ENCODE measurements around the gene TIMM23. TPM values are rescaled to one million over a fixed set of nuclear protein-coding genes. Genes with fewer than 3 reads are reported as not detected.
A peak's percentile ranks its signal among the peaks of the same experiment; 100 is the strongest.
"Not testable (repeated sequence)": the region's sequence is repeated elsewhere in the genome, so short reads cannot be mapped to it uniquely, and the experiment has no call there.

The TIMM23 gene
- total RNA-seq, 1 experiment from 2014 or later, result 103 TPM

- TSS peak; percentile 6 for BruUV-seq (replicated peaks)
- in situ Hi-C loops (cut with HindIII; ENCODE audit: low pct_unique_long_range_greater_than_20kb, low sequenced_read_pairs), result no loop called here
- intact Hi-C loops (cut with micrococcal nuclease; ENCODE audit: unreplicated experiment), result no loop called here
- ATAC-seq (no peak), DNase-seq (ENCODE audit: low read depth, low spot score) (no peak)
- TF ChIP-seq REST (IDR thresholded peaks at IDR 0.05; ENCODE audit: insufficient read depth in 1 of 2, low read depth in 2 of 2, low read length in 1 of 2) (no peak), CTCF (IDR thresholded peaks at IDR 0.05) (no peak), POLR2AphosphoS5 (IDR thresholded peaks at IDR 0.05; ENCODE audit: low read depth, low read length) (no peak), TCF7L2 (IDR thresholded peaks at IDR 0.05; ENCODE audit: low read depth, low read length) (no peak), SIN3A (IDR thresholded peaks at IDR 0.05; ENCODE audit: borderline replicate concordance, insufficient read depth, low read depth, low read length) (no peak)
- Histone ChIP-seq H3K27ac (ENCODE audit: low read length) (no peak overlapping the region), H3K27me3 (ENCODE audit: control insufficient read depth, insufficient read depth, low read length) (no peaks in the 10 kb centered on the region), H3K36me3 (ENCODE audit: control insufficient read depth, insufficient read depth, low read length) (peaks cover 7% of the 10 kb centered on the region), H3K4me1 (ENCODE audit: control insufficient read depth, insufficient read depth, low read length) (no peaks in the 10 kb centered on the region), H3K9me3 (ENCODE audit: control insufficient read depth, insufficient read depth, low read depth, low read length) (no peaks in the 10 kb centered on the region), H3K4me3 (ENCODE audit: low read depth in 2 of 2, low read length in 2 of 2) (no peak overlapping the region)
- CTCF ChIA-PET, result no interaction called here
- POLR2A ChIA-PET, result no interaction called here
These were observed 25.9 kb downstream of the TIMM23 start for GRCh38 chr10:45997994-45998763.

- H3K27ac ChIP-seq (ENCODE audit: low read length); DNase-seq (ENCODE audit: low read depth, low spot score); intact Hi-C loops (cut with micrococcal nuclease; ENCODE audit: unreplicated experiment); BruUV-seq (replicated peaks); CTCF ChIA-PET; ATAC-seq; POLR2A ChIA-PET; in situ Hi-C loops (cut with HindIII; ENCODE audit: low pct_unique_long_range_greater_than_20kb, low sequenced_read_pairs); H3K4me3 ChIP-seq (ENCODE audit: low read depth in 2 of 2, low read length in 2 of 2); H3K27me3 ChIP-seq (ENCODE audit: control insufficient read depth, insufficient read depth, low read length); H3K4me1 ChIP-seq (ENCODE audit: control insufficient read depth, insufficient read depth, low read length); H3K9me3 ChIP-seq (ENCODE audit: control insufficient read depth, insufficient read depth, low read depth, low read length): not testable (repeated sequence)
- peaks cover 15% of the 10 kb centered on the region for H3K36me3 ChIP-seq (ENCODE audit: control insufficient read depth, insufficient read depth, low read length)
These were observed 27.7 kb downstream of the TIMM23 start for GRCh38 chr10:45999955-46000354.

- TF ChIP-seq SIN3A (IDR thresholded peaks at IDR 0.05; ENCODE audit: borderline replicate concordance, insufficient read depth, low read depth, low read length) (no peak), REST (IDR thresholded peaks at IDR 0.05; ENCODE audit: insufficient read depth in 1 of 2, low read depth in 2 of 2, low read length in 1 of 2) (no peak), CTCF (IDR thresholded peaks at IDR 0.05) (no peak), TCF7L2 (IDR thresholded peaks at IDR 0.05; ENCODE audit: low read depth, low read length) (no peak), POLR2AphosphoS5 (IDR thresholded peaks at IDR 0.05; ENCODE audit: low read depth, low read length) (no peak)
- DNase-seq (ENCODE audit: low read depth, low spot score), result no peak
- Histone ChIP-seq H3K9me3 (ENCODE audit: control insufficient read depth, insufficient read depth, low read depth, low read length) (no peaks in the 10 kb centered on the region), H3K27me3 (ENCODE audit: control insufficient read depth, insufficient read depth, low read length) (no peaks in the 10 kb centered on the region), H3K4me3 (ENCODE audit: low read depth in 2 of 2, low read length in 2 of 2) (no peak overlapping the region), H3K4me1 (ENCODE audit: control insufficient read depth, insufficient read depth, low read length) (no peaks in the 10 kb centered on the region), H3K27ac (ENCODE audit: low read length) (no peak overlapping the region), H3K36me3 (ENCODE audit: control insufficient read depth, insufficient read depth, low read length) (peaks cover 18% of the 10 kb centered on the region)
- no TSS peak for BruUV-seq (replicated peaks)
- POLR2A ChIA-PET, result no interaction called here
- in situ Hi-C loops (cut with HindIII; ENCODE audit: low pct_unique_long_range_greater_than_20kb, low sequenced_read_pairs) (no loop called here), intact Hi-C loops (cut with micrococcal nuclease; ENCODE audit: unreplicated experiment) (no loop called here)
- no peak for ATAC-seq
- CTCF ChIA-PET, result no interaction called here
These were observed 28.2 kb downstream of the TIMM23 start for GRCh38 chr10:46000538-46000937.
